H1 (cell line): Measurements from ENCODE around the gene KLHL40. TPM values are rescaled to one million over a fixed set of nuclear protein-coding genes. Genes with fewer than 3 reads are reported as not detected.

Experiments
- CTCF ChIA-PET: fragments of 300-600 bp; sonication (Branson Sonifier 250); formaldehyde crosslinking; loops from one replicate; lab custom pipeline; 2021; ENCODE audit not compliant: partially characterized antibody; lab: Charles Lee
- POLR2A ChIA-PET: fragments of 300-600 bp; sonication (Branson Sonifier 250); formaldehyde crosslinking; loops from one replicate; lab custom pipeline; 2021; ENCODE audit warnings: inconsistent platforms; ENCODE audit not compliant: partially characterized antibody; lab: Charles Lee
- DNase-seq, 2 experiments: peaks; one replicate each; pipeline versions ENCODE4 v3.0.0 to v3.0.0-alpha.2; 2010 to 2022; ENCODE audit warnings: low spot score in 2 of 2, low read depth in 1 of 2, mixed read lengths in 1 of 2
- FAIRE-seq: peaks from 2 replicates; lab custom pipeline; 2011; peaks lifted over from hg19 to GRCh38; lab: Jason Lieb, UNC
- H2AFZ ChIP-seq: 2 replicates; pipeline ENCODE4 v1.8.1; 2012; ENCODE audit warnings: low read length, inconsistent platforms
- H2AK5ac ChIP-seq: 2 replicates; pipeline ENCODE4 v1.6.1; 2013; ENCODE audit warnings: low read depth, low read length
- H2BK120ac ChIP-seq: replicated peaks from 2 replicates; pipeline ENCODE3; 2013; ENCODE audit warnings: low read depth, low read length, inconsistent platforms
- H2BK12ac ChIP-seq: 2 replicates; pipeline ENCODE4 v1.6.1; 2013; ENCODE audit warnings: low read depth, low read length
- H2BK15ac ChIP-seq: 2 replicates; pipeline ENCODE4 v1.6.1; 2013; ENCODE audit warnings: low read length
- H2BK20ac ChIP-seq: 2 replicates; pipeline ENCODE4 v1.6.1; 2013; ENCODE audit warnings: low read length
- H2BK5ac ChIP-seq: 2 replicates; pipeline ENCODE4 v1.6.1; 2013; ENCODE audit warnings: low read depth, low read length
- H3K14ac ChIP-seq: 2 replicates; pipeline ENCODE4 v1.6.1; 2013; ENCODE audit warnings: inconsistent platforms; ENCODE audit not compliant: insufficient read length
- H3K18ac ChIP-seq: 2 replicates; pipeline ENCODE4 v1.6.1; 2013; ENCODE audit warnings: low read length; ENCODE audit errors: extremely low read depth
- H3K23ac ChIP-seq: 2 replicates; pipeline ENCODE4 v1.6.1; 2013; ENCODE audit warnings: inconsistent platforms; ENCODE audit not compliant: insufficient read length
- H3K23me2 ChIP-seq: 2 replicates; pipeline ENCODE4 v1.6.1; 2013; ENCODE audit warnings: low read depth, low read length
- H3K27ac ChIP-seq: 2 replicates; pipeline ENCODE4 v1.6.1; 2011; ENCODE audit warnings: low read depth, low read length, inconsistent platforms
- H3K27me3 ChIP-seq, 4 experiments: replicated peaks in 1 of 4; 1 replicate in 1 of 4; 2 replicates in 3 of 4; pipeline versions ENCODE4 v1.6.1 to v1.8.1; 2011 to 2013; ENCODE audit warnings: low read length in 3 of 4, mild to moderate bottlenecking in 3 of 4, inconsistent platforms in 2 of 4, mixed read lengths in 2 of 4, moderate library complexity in 1 of 4; ENCODE audit not compliant: control insufficient read depth in 3 of 4, insufficient read depth in 3 of 4; ENCODE audit errors: extremely low read depth in 1 of 4
- H3K36me3 ChIP-seq, 4 experiments: 2 replicates each; pipeline versions ENCODE4 v1.6.1 to v1.8.1; 2011 to 2013; ENCODE audit warnings: mild to moderate bottlenecking in 4 of 4, low read length in 3 of 4, moderate library complexity in 2 of 4, control low read depth in 1 of 4, inconsistent platforms in 1 of 4; ENCODE audit not compliant: insufficient read depth in 4 of 4, control insufficient read depth in 2 of 4
- H3K4ac ChIP-seq: replicated peaks from 2 replicates; pipeline ENCODE3; 2013; ENCODE audit warnings: low read length, low read depth, mixed read lengths, inconsistent platforms; ENCODE audit not compliant: insufficient read length
- H3K4me1 ChIP-seq, 4 experiments: replicated peaks in 1 of 4; 1 replicate in 1 of 4; 2 replicates in 3 of 4; pipeline versions ENCODE4 v1.6.1 to v1.8.1; 2011 to 2013; ENCODE audit warnings: low read length in 3 of 4, inconsistent platforms in 2 of 4, mixed read lengths in 1 of 4; ENCODE audit not compliant: insufficient read depth in 4 of 4, control insufficient read depth in 3 of 4
- H3K4me2 ChIP-seq, 2 experiments: 2 replicates each; pipeline versions ENCODE4 v1.6.1 to v1.8.1; 2011 to 2013; ENCODE audit warnings: low read depth in 2 of 2, low read length in 2 of 2, control low read depth in 1 of 2, inconsistent platforms in 1 of 2, mild to moderate bottlenecking in 1 of 2; ENCODE audit not compliant: insufficient read depth in 1 of 2
- H3K4me3 ChIP-seq, 4 experiments: fragments of 200-600, 300-600 bp in 1 of 4; sonication (generic), shearing (Covaris generic), sonication (Bioruptor Twin) in 1 of 4; 2 replicates each; pipeline versions ENCODE4 v1.5.1 to v1.8.1; 2011 to 2016; ENCODE audit warnings: low read length in 4 of 4, low read depth in 3 of 4, control low read depth in 2 of 4, inconsistent platforms in 2 of 4, mild to moderate bottlenecking in 2 of 4, mixed read lengths in 1 of 4, moderate library complexity in 1 of 4; ENCODE audit not compliant: insufficient read depth in 2 of 4; ENCODE audit errors: extremely low read depth in 1 of 4
- H3K56ac ChIP-seq: replicated peaks from 2 replicates; pipeline ENCODE3; 2013; ENCODE audit warnings: low read depth, mild to moderate bottlenecking, mixed read lengths, low read length, inconsistent platforms; ENCODE audit not compliant: insufficient read length
- H3K79me1 ChIP-seq: 2 replicates; pipeline ENCODE4 v1.6.1; 2013; ENCODE audit warnings: low read depth, low read length, control low read depth
- H3K79me2 ChIP-seq, 2 experiments: 2 replicates each; pipeline versions ENCODE4 v1.6.1 to v1.8.1; 2012 to 2013; ENCODE audit warnings: low read length in 2 of 2, mild to moderate bottlenecking in 2 of 2, inconsistent platforms in 1 of 2; ENCODE audit not compliant: insufficient read depth in 2 of 2, control insufficient read depth in 1 of 2
- H3K9ac ChIP-seq, 4 experiments: replicated peaks in 1 of 4; 1 replicate in 1 of 4; 2 replicates in 3 of 4; pipeline versions ENCODE4 v1.6.1 to v1.8.1; 2011 to 2013; ENCODE audit warnings: low read depth in 3 of 4, low read length in 3 of 4, control low read depth in 2 of 4, mild to moderate bottlenecking in 2 of 4, moderate library complexity in 2 of 4, inconsistent platforms in 1 of 4; ENCODE audit errors: extremely low read depth in 1 of 4
- H3K9me3 ChIP-seq, 2 experiments: 2 replicates each; pipeline versions ENCODE4 v1.6.1 to v1.8.1; 2012 to 2013; ENCODE audit warnings: mild to moderate bottlenecking in 2 of 2, moderate library complexity in 2 of 2, control low read depth in 1 of 2, inconsistent platforms in 1 of 2, low read depth in 1 of 2, low read length in 1 of 2, mixed read lengths in 1 of 2; ENCODE audit not compliant: insufficient read depth in 2 of 2
- H4K20me1 ChIP-seq, 2 experiments: replicated peaks in 1 of 2; 2 replicates each; pipeline versions ENCODE3 to v1.8.1; 2011 to 2013; ENCODE audit warnings: inconsistent platforms in 2 of 2, low read length in 2 of 2, mild to moderate bottlenecking in 1 of 2; ENCODE audit not compliant: insufficient read depth in 2 of 2, control insufficient read depth in 1 of 2
- H4K5ac ChIP-seq: 2 replicates; pipeline ENCODE4 v1.6.1; 2013; ENCODE audit warnings: low read length, low read depth, mixed read lengths, inconsistent platforms; ENCODE audit not compliant: insufficient read length
- H4K8ac ChIP-seq: 2 replicates; pipeline ENCODE4 v1.8.0; 2013; ENCODE audit warnings: mild to moderate bottlenecking, moderate library complexity, low read length, inconsistent platforms; ENCODE audit not compliant: insufficient read depth; ENCODE audit errors: extremely low read depth
- H4K91ac ChIP-seq: replicated peaks from 2 replicates; pipeline ENCODE3; 2013; ENCODE audit warnings: low read length, mixed read lengths, inconsistent platforms; ENCODE audit not compliant: insufficient read length
- ASH2L ChIP-seq: fragments of 200-600, 300-600 bp; sonication (generic); IDR thresholded peaks from one replicate; pipeline ENCODE4 v1.7.1; 2017; ENCODE audit warnings: low read length
- ATF3 ChIP-seq: IDR thresholded peaks from 2 replicates; pipeline ENCODE4 v1.6.1; 2011; ENCODE audit warnings: low read depth, mild to moderate bottlenecking, low read length; ENCODE audit not compliant: insufficient read depth
- CBX5 ChIP-seq: fragments of 300-800, 300-1000 bp; sonication (generic); IDR thresholded peaks from 2 replicates; pipeline ENCODE4 v1.7.1; 2016; ENCODE audit warnings: antibody characterized with exemption, low read length, low read depth
- CHD2 ChIP-seq: IDR thresholded peaks from 2 replicates; pipeline ENCODE4 v1.6.1; 2012; ENCODE audit warnings: low read length, improper control_type of control experiment
- EGR1 ChIP-seq: IDR thresholded peaks from 2 replicates; pipeline ENCODE4 v1.6.1; 2011; ENCODE audit warnings: low read depth, low read length, borderline replicate concordance
- EZH2 ChIP-seq: fragments of 200-600 bp; sonication (generic); IDR thresholded peaks from 2 replicates; pipeline ENCODE4 v1.7.1; 2012; ENCODE audit warnings: low read depth, mild to moderate bottlenecking, moderate library complexity, low read length, inconsistent platforms; ENCODE audit not compliant: severe bottlenecking
- JUN ChIP-seq: IDR thresholded peaks from 2 replicates; pipeline ENCODE4 v1.6.1; 2011; ENCODE audit warnings: low read depth, mild to moderate bottlenecking, improper control_type of control experiment, low read length
- JUND ChIP-seq: IDR thresholded peaks from 2 replicates; pipeline ENCODE4 v1.6.1; 2011; ENCODE audit warnings: mild to moderate bottlenecking, improper control_type of control experiment, low read length
- KDM5A ChIP-seq: fragments of 200-600 bp; IDR thresholded peaks from 2 replicates; pipeline ENCODE4 v1.7.1; 2012; ENCODE audit warnings: mild to moderate bottlenecking, low read length, inconsistent platforms, mixed read lengths
- MAFK ChIP-seq: IDR thresholded peaks from 2 replicates; pipeline ENCODE4 v1.6.1; 2012; ENCODE audit warnings: low read depth, mild to moderate bottlenecking, improper control_type of control experiment, low read length
- POLR2A ChIP-seq, 2 experiments: IDR thresholded peaks; 1 replicate in 1 of 2; 2 replicates in 1 of 2; pipeline ENCODE4 v1.6.1; 2011; ENCODE audit warnings: low read depth in 2 of 2, low read length in 2 of 2, mild to moderate bottlenecking in 2 of 2; ENCODE audit errors: control extremely low read depth in 1 of 2
- POLR2AphosphoS5 ChIP-seq: IDR thresholded peaks from 2 replicates; pipeline ENCODE4 v1.6.1; 2011; ENCODE audit warnings: low read depth, low read length
- POU5F1 ChIP-seq: IDR thresholded peaks from 2 replicates; pipeline ENCODE4 v1.6.1; 2011; ENCODE audit warnings: low read depth, mild to moderate bottlenecking, low read length, moderate library complexity
- RNF2 ChIP-seq: fragments of 200-900, 300-1000 bp; sonication (generic); IDR thresholded peaks from 2 replicates; pipeline ENCODE4 v1.7.1; 2016; ENCODE audit warnings: borderline replicate concordance, low read depth, mild to moderate bottlenecking, antibody characterized with exemption, low read length; ENCODE audit not compliant: poor library complexity, severe bottlenecking; ENCODE audit errors: missing control alignments
- TAF1 ChIP-seq: IDR thresholded peaks from 2 replicates; pipeline ENCODE4 v1.6.1; 2011; ENCODE audit warnings: mild to moderate bottlenecking, low read depth, low read length
- WGBS, 2 experiments: shearing (Covaris generic) in 1 of 2; methylation state at CpG; one replicate each; pipeline versions ENCODE4 v1.1.6 to v1.1.7; 2013 to 2015; ENCODE audit warnings: low lambda C conversion rate in 2 of 2, mixed read lengths in 2 of 2, inconsistent platforms in 1 of 2, low coverage in 1 of 2, missing lambda C conversion rate in 1 of 2; ENCODE audit not compliant: insufficient replicate concordance in 2 of 2, insufficient coverage in 1 of 2, insufficient read length in 1 of 2; ENCODE audit errors: extremely low coverage in 1 of 2, missing lambda C conversion rate in 1 of 2; 5-methylcytosine and 5-hydroxymethylcytosine counted together
- polyA plus RNA-seq, 7 experiments: library from polyadenylated mRNA; depleted of rRNA in 3 of 7; stranded (reverse) in 5 of 7; unstranded in 2 of 7; fragments of >200 nt in 5 of 7; fragments of 200-250 nt in 2 of 7; gene quantifications; 1 replicate in 5 of 7; 2 replicates in 1 of 7; 4 replicates in 1 of 7; pipeline versions ENCODE4 v1.2.1 to v1.2.3, GENCODE V29; 2011 to 2013; ENCODE audit warnings: missing spikeins in 2 of 7, mixed read lengths in 2 of 7
- total RNA-seq: library from RNA; stranded (reverse); fragmentation: NEBNext Ultra II Directional; extraction: Animal tissue kit (Norgen Biotek cat#: 25700); gene quantifications from 2 replicates; pipeline ENCODE4 v1.2.1, GENCODE V29; 2021

Gene KLHL40
- total and polyA plus RNA-seq, 2 of the 8 experiments (the other 6 are each of a cell fraction or from before 2014, with no cell fraction given): 0.02 TPM; not detected in 1

GRCh38 chr3:42725454-42725853 lies 40.1 kb downstream of the KLHL40 start:
- POLR2A ChIA-PET: no interaction called here

More at GRCh38 chr3:42725454-42725853, 40.1 kb downstream of the KLHL40 start:
- no peak overlapping the region for H2BK12ac ChIP-seq
- H3K79me1 ChIP-seq: no peaks in the 10 kb centered on the region
- H2AK5ac ChIP-seq: no peak overlapping the region
- 98% methylated on average over 2 of the region's 2 CpGs; no CpG with 5 or more reads in 1 of the 2 experiments for WGBS, 2 experiments
- H4K5ac ChIP-seq: no peak overlapping the region
- no peak overlapping the region for H2BK5ac ChIP-seq
- H3K36me3 ChIP-seq: no peaks in the 10 kb centered on the region; a peak in 1 of 8 replicates
- no peaks in the 10 kb centered on the region for H3K23me2 ChIP-seq
- no peak overlapping the region for H3K4me2 ChIP-seq
- no peaks in the 10 kb centered on the region for H3K27me3 ChIP-seq
- H3K4me1 ChIP-seq: no peaks in the 10 kb centered on the region; a peak in 1 of 7 replicates
- no peak overlapping the region for H3K4me3 ChIP-seq
- H3K79me2 ChIP-seq: no peaks in the 10 kb centered on the region
- no peak overlapping the region for H3K18ac ChIP-seq
- no peak overlapping the region for H3K27ac ChIP-seq
- no peak overlapping the region for H4K8ac ChIP-seq
- H2BK20ac ChIP-seq: no peak overlapping the region
- no peak overlapping the region for H2BK120ac ChIP-seq
- no peaks in the 10 kb centered on the region for H4K20me1 ChIP-seq
- H3K56ac ChIP-seq: no peak overlapping the region
- H3K4ac ChIP-seq: no peak overlapping the region
- no peak for TF ChIP-seq EGR1
- no peak for TF ChIP-seq CHD2
- no peak for TF ChIP-seq POLR2AphosphoS5
- TF ChIP-seq KDM5A: no peak
- no peak for TF ChIP-seq EZH2
- TF ChIP-seq MAFK: no peak
- TF ChIP-seq POU5F1: no peak
- TF ChIP-seq CBX5: no peak
- TF ChIP-seq RNF2: no peak
- no peak for TF ChIP-seq TAF1
- no peak for TF ChIP-seq POLR2A (IDR thresholded peaks at IDR 0.05; ENCODE audit: control extremely low read depth in 1 of 2, low read depth in 2 of 2, low read length in 2 of 2)
- TF ChIP-seq JUND: no peak
- TF ChIP-seq ATF3: no peak
- TF ChIP-seq JUN: no peak
- TF ChIP-seq ASH2L: no peak
- CTCF ChIA-PET: interaction anchor here (1.1 to 2.1 kb wide), 2 partner anchors 13 to 21 kb away, joined by 5 to 7 read pairs; no protein-coding TSS in a partner anchor
- H3K9me3 ChIP-seq: no peaks in the 10 kb centered on the region; a peak in 1 of 4 replicates
- no peak overlapping the region for H4K91ac ChIP-seq
- H2BK15ac ChIP-seq: no peak overlapping the region
- no peak overlapping the region for H3K9ac ChIP-seq
- H3K14ac ChIP-seq: no peak overlapping the region
- DNase-seq (peak in 1 of 2 experiments; percentile 6), FAIRE-seq (no peak)
- no peak overlapping the region for H3K23ac ChIP-seq
- H2AFZ ChIP-seq: no peak overlapping the region
